CD4-positive, alpha-beta T cell (primary cell): ENCODE results near the gene TBCEL. TPM values are rescaled to one million over a fixed set of nuclear protein-coding genes. Genes with fewer than 3 reads are reported as not detected.

Source experiments
- ATAC-seq: fragments of 200-7000 bp; cut with Tn5 transposase; one replicate; pipeline ENCODE4 v1.10.0; 2022; ENCODE audit warnings: mild to moderate bottlenecking; ENCODE audit not compliant: poor library complexity
- CTCF ChIA-PET: fragments of 350-600 bp; sonication (Branson Sonifier 250); formaldehyde crosslinking; loops from one replicate; lab custom pipeline; 2021; ENCODE audit warnings: antibody characterized with exemption, inconsistent platforms; lab: Charles Lee
- POLR2A ChIA-PET: fragments of 350-600 bp; sonication (Branson Sonifier 250); formaldehyde crosslinking; loops from one replicate; lab custom pipeline; 2021; ENCODE audit warnings: antibody characterized with exemption, inconsistent platforms; lab: Charles Lee
- DNase-seq, 14 experiments: peaks; one replicate each; pipeline ENCODE4 v3.0.0-alpha.2; 2013 to 2020; ENCODE audit warnings: mixed read lengths in 2 of 14
- H3K27ac ChIP-seq, 2 donors: one replicate each; pipeline versions ENCODE4 v1.5.1 to v1.7.0; 2013; ENCODE audit warnings: low read length in 2 of 2, low read depth in 1 of 2, mild to moderate bottlenecking in 1 of 2
- H3K27me3 ChIP-seq, 2 experiments: 1 replicate in 1 of 2; 2 replicates in 1 of 2; pipeline versions ENCODE4 v1.6.1 to v1.7.0; 2013; ENCODE audit warnings: low read length in 2 of 2, control low read depth in 1 of 2, mild to moderate bottlenecking in 1 of 2, moderate library complexity in 1 of 2; ENCODE audit not compliant: insufficient read depth in 2 of 2, control insufficient read depth in 1 of 2
- H3K36me3 ChIP-seq: one replicate; pipeline ENCODE4 v1.6.1; 2013; ENCODE audit warnings: low read length, control low read depth; ENCODE audit not compliant: insufficient read depth
- H3K4me1 ChIP-seq: one replicate; pipeline ENCODE4 v1.6.1; 2013; ENCODE audit warnings: low read length, control low read depth; ENCODE audit not compliant: insufficient read depth
- H3K4me3 ChIP-seq: one replicate; pipeline ENCODE4 v1.5.1; 2013; ENCODE audit warnings: mild to moderate bottlenecking, low read length, moderate library complexity
- H3K9me3 ChIP-seq, 2 experiments: 1 replicate in 1 of 2; 2 replicates in 1 of 2; pipeline versions ENCODE4 v1.6.1 to v1.7.0; 2013; ENCODE audit warnings: low read length in 2 of 2, mild to moderate bottlenecking in 2 of 2, control low read depth in 1 of 2, moderate library complexity in 1 of 2; ENCODE audit not compliant: control insufficient read depth in 1 of 2, insufficient read depth in 1 of 2
- H3K27ac Mint-ChIP-seq: one replicate; pipeline ENCODE4 v1.8.0; 2020; ENCODE audit warnings: mixed read lengths
- H3K27me3 Mint-ChIP-seq: one replicate; pipeline ENCODE4 v1.8.0; 2021; ENCODE audit warnings: mixed read lengths
- H3K36me3 Mint-ChIP-seq: one replicate; pipeline ENCODE4 v1.8.0; 2021; ENCODE audit warnings: low read depth, mixed read lengths
- H3K4me1 Mint-ChIP-seq: one replicate; pipeline ENCODE4 v1.8.0; 2021; ENCODE audit warnings: low read depth, mixed read lengths
- H3K4me3 Mint-ChIP-seq: one replicate; pipeline ENCODE4 v1.8.0; 2020; ENCODE audit warnings: mild to moderate bottlenecking, mixed read lengths
- H3K9me3 Mint-ChIP-seq: one replicate; pipeline ENCODE4 v1.8.0; 2020; ENCODE audit warnings: mixed read lengths
- CTCF ChIP-seq: fragments of 200-600 bp; IDR thresholded peaks from one replicate; pipeline ENCODE4 v1.8.0; 2022; ENCODE audit warnings: antibody characterized with exemption, mild to moderate bottlenecking
- intact Hi-C, 2 experiments: fragments of 100-400 bp; cut with DNase I in 1 of 2; cut with micrococcal nuclease in 1 of 2; formaldehyde crosslinking; loops; one replicate each; pipeline versions ENCODE4 v1.15.1 to v1.9.0; 2023 to 2025; cut with DNase I, micrococcal nuclease
- total RNA-seq, 174 experiments: library from RNA in 2 of 174; stranded (reverse) in 2 of 174; gene quantifications; one replicate each; pipeline ENCODE4 v1.2.3 and lab custom pipeline; 2021 to 2026

The TBCEL gene
- total RNA-seq, 2 experiments from 2014 or later: 19.4 to 20.3 TPM

GRCh38 chr11:121123496-121124069 lies 99.7 kb downstream of the TBCEL start:
- Histone ChIP-seq H3K27ac (no peak overlapping the region), H3K9me3 (peaks cover 9 to 10% of the 10 kb centered on the region in 2 experiments), H3K36me3 (no peaks in the 10 kb centered on the region), H3K4me1 (no peaks in the 10 kb centered on the region), H3K4me3 (no peak overlapping the region), H3K27me3 (no peaks in the 10 kb centered on the region)
- Mint-ChIP-seq H3K27me3 (no peaks in the 10 kb centered on the region), H3K27ac (no peak overlapping the region), H3K36me3 (no peaks in the 10 kb centered on the region), H3K4me1 (no peaks in the 10 kb centered on the region), H3K9me3 (no peaks in the 10 kb centered on the region), H3K4me3 (no peak overlapping the region)
- ChIA-PET POLR2A (no interaction called here), CTCF (no interaction called here)
- no peak for DNase-seq
- no peak for TF ChIP-seq CTCF
- intact Hi-C loops: no loop called here
- no peak for ATAC-seq

GRCh38 chr11:121127809-121128208 lies 103.9 kb downstream of the TBCEL start:
- intact Hi-C loops: no loop called here
- no peaks in the 10 kb centered on the region for H3K9me3 Mint-ChIP-seq
- no peaks in the 10 kb centered on the region for H3K27me3 Mint-ChIP-seq
- no peaks in the 10 kb centered on the region for H3K4me1 ChIP-seq
- no peaks in the 10 kb centered on the region for H3K27me3 ChIP-seq
- no peak overlapping the region for H3K4me3 ChIP-seq
- TF ChIP-seq CTCF: no peak
- no peaks in the 10 kb centered on the region for H3K36me3 ChIP-seq
- CTCF ChIA-PET: no interaction called here
- no peaks in the 10 kb centered on the region for H3K4me1 Mint-ChIP-seq
- ATAC-seq (no peak), DNase-seq (no peak)
- peaks cover 0 to 4% of the 10 kb centered on the region in 2 experiments for H3K9me3 ChIP-seq
- POLR2A ChIA-PET: no interaction called here
- H3K4me3 Mint-ChIP-seq: no peak overlapping the region
- H3K27ac Mint-ChIP-seq: no peak overlapping the region
- no peaks in the 10 kb centered on the region for H3K36me3 Mint-ChIP-seq
- no peak overlapping the region for H3K27ac ChIP-seq

GRCh38 chr11:121129362-121130340 lies 105.7 kb downstream of the TBCEL start:
- H3K27ac ChIP-seq: no peak overlapping the region
- TF ChIP-seq CTCF: no peak
- Mint-ChIP-seq H3K9me3 (no peaks in the 10 kb centered on the region), H3K4me1 (no peaks in the 10 kb centered on the region), H3K36me3 (no peaks in the 10 kb centered on the region), H3K27ac (no peak overlapping the region), H3K27me3 (no peaks in the 10 kb centered on the region), H3K4me3 (no peak overlapping the region)
- POLR2A ChIA-PET: no interaction called here
- CTCF ChIA-PET: interaction anchor here (1.0 kb wide), 1 partner anchor 8 kb away, joined by 3 read pairs; no protein-coding TSS in a partner anchor
- H3K4me1 ChIP-seq: no peaks in the 10 kb centered on the region
- no peak overlapping the region for H3K4me3 ChIP-seq
- intact Hi-C loops: no loop called here
- peaks cover 0 to 4% of the 10 kb centered on the region in 2 experiments for H3K9me3 ChIP-seq
- no peaks in the 10 kb centered on the region for H3K36me3 ChIP-seq
- no peak for ATAC-seq
- no peaks in the 10 kb centered on the region for H3K27me3 ChIP-seq
- no peak for DNase-seq
